Naive thymus-derived CD4-positive, alpha-beta T cell (primary cell): ENCODE measurements around the gene TRPM4. TPM values are rescaled to one million over a fixed set of nuclear protein-coding genes. Genes with fewer than 3 reads are reported as not detected.

ENCODE experiments used
- ATAC-seq: fragments of 150-1000 bp; cut with Tn5 transposase; 2 replicates; pipeline ENCODE4 v1.10.0; 2021; ENCODE audit warnings: mild to moderate bottlenecking, moderate library complexity
- CTCF ChIA-PET: fragments of 350-600 bp; sonication (Branson Sonifier 250); formaldehyde crosslinking; loops from one replicate; lab custom pipeline; 2021; ENCODE audit warnings: antibody characterized with exemption; lab: Charles Lee
- POLR2A ChIA-PET: fragments of 350-600 bp; sonication (Branson Sonifier 250); formaldehyde crosslinking; loops from one replicate; lab custom pipeline; 2021; ENCODE audit warnings: antibody characterized with exemption, inconsistent platforms; lab: Charles Lee
- DNase-seq, 9 donors: peaks; one replicate each; pipeline versions ENCODE4 v3.0.0 to v3.0.0-alpha.2; 2020 to 2022; ENCODE audit warnings: mixed read lengths in 1 of 9
- H3K27ac ChIP-seq: one replicate; pipeline ENCODE4 v1.7.0; 2013; ENCODE audit warnings: mild to moderate bottlenecking, low read depth, low read length, moderate library complexity
- H3K27me3 ChIP-seq, 2 donors: one replicate each; pipeline ENCODE4 v1.7.0; 2013; ENCODE audit warnings: low read length in 2 of 2, mild to moderate bottlenecking in 2 of 2, moderate library complexity in 2 of 2; ENCODE audit not compliant: control insufficient read depth in 2 of 2, insufficient read depth in 2 of 2
- H3K36me3 ChIP-seq, 3 experiments: 1 replicate in 2 of 3; 2 replicates in 1 of 3; pipeline ENCODE4 v1.7.0; 2013; ENCODE audit warnings: low read length in 3 of 3, mild to moderate bottlenecking in 3 of 3, moderate library complexity in 1 of 3; ENCODE audit not compliant: insufficient read depth in 3 of 3, control insufficient read depth in 2 of 3
- H3K4me1 ChIP-seq, 2 donors: one replicate each; pipeline ENCODE4 v1.7.0; 2013; ENCODE audit warnings: low read length in 2 of 2, mild to moderate bottlenecking in 2 of 2, moderate library complexity in 1 of 2; ENCODE audit not compliant: control insufficient read depth in 2 of 2, insufficient read depth in 2 of 2
- H3K4me3 ChIP-seq: 2 replicates; pipeline ENCODE4 v1.7.0; 2013; ENCODE audit warnings: mild to moderate bottlenecking, low read length
- H3K9me3 ChIP-seq, 3 experiments: 1 replicate in 2 of 3; 2 replicates in 1 of 3; pipeline ENCODE4 v1.7.0; 2013; ENCODE audit warnings: low read length in 3 of 3; ENCODE audit not compliant: control insufficient read depth in 2 of 3
- H3K27ac Mint-ChIP-seq, 9 donors: one replicate each; pipeline ENCODE4 v1.8.0; 2020 to 2022; ENCODE audit warnings: mixed read lengths in 9 of 9, mild to moderate bottlenecking in 8 of 9, moderate library complexity in 5 of 9, inconsistent platforms in 2 of 9
- H3K27me3 Mint-ChIP-seq, 5 donors: one replicate each; pipeline ENCODE4 v1.8.0; 2021 to 2022; ENCODE audit warnings: mixed read lengths in 5 of 5, mild to moderate bottlenecking in 1 of 5
- H3K36me3 Mint-ChIP-seq, 5 donors: one replicate each; pipeline ENCODE4 v1.8.0; 2020 to 2022; ENCODE audit warnings: mixed read lengths in 5 of 5, mild to moderate bottlenecking in 3 of 5, inconsistent platforms in 1 of 5
- H3K4me1 Mint-ChIP-seq, 7 donors: one replicate each; pipeline ENCODE4 v1.8.0; 2020 to 2022; ENCODE audit warnings: mixed read lengths in 7 of 7, mild to moderate bottlenecking in 3 of 7, inconsistent platforms in 1 of 7
- H3K4me3 Mint-ChIP-seq, 10 donors: one replicate each; pipeline ENCODE4 v1.8.0; 2020 to 2022; ENCODE audit warnings: mild to moderate bottlenecking in 10 of 10, mixed read lengths in 10 of 10, moderate library complexity in 6 of 10, inconsistent platforms in 2 of 10
- H3K9me3 Mint-ChIP-seq, 11 donors: one replicate each; pipeline ENCODE4 v1.8.0; 2020 to 2022; ENCODE audit warnings: mixed read lengths in 11 of 11, mild to moderate bottlenecking in 4 of 11, inconsistent platforms in 1 of 11, moderate library complexity in 1 of 11
- intact Hi-C, 2 donors: fragments of 100-400 bp; cut with micrococcal nuclease; formaldehyde crosslinking; loops; one replicate each; pipeline ENCODE4 v1.15.1; 2023
- polyA plus RNA-seq, 2 donors: library from polyadenylated mRNA; unstranded; fragments of 300-500 nt; fragmentation: Illumina TruSeq; gene quantifications; one replicate each; pipeline ENCODE4 v1.2.3, GENCODE V29; 2021
- total RNA-seq, 6 experiments: library from RNA in 5 of 6; stranded (reverse) in 5 of 6; gene quantifications; 1 replicate in 5 of 6; 2 replicates in 1 of 6; pipeline ENCODE4 v1.2.3 and lab custom pipeline; 2021 to 2026

Gene TRPM4
- total and polyA plus RNA-seq, 7 experiments from 2014 or later: 0.13 to 3.2 (median 0.85) TPM; not detected in 2

GRCh38 chr19:49224879-49225278 lies 67.3 kb downstream of the TRPM4 start:
- H3K27ac ChIP-seq: no peak overlapping the region
- peaks cover 5 to 7% (median 6%) of the 10 kb centered on the region in 7 donors for H3K4me1 Mint-ChIP-seq
- H3K36me3 Mint-ChIP-seq: no peaks in the 10 kb centered on the region
- DNase-seq: peak in 3 of 9 donors; percentile 15 to 33 (median 24)
- ATAC-seq: peak; percentile 56
- peaks cover 0 to 7% (median 0%) of the 10 kb centered on the region in 11 donors for H3K9me3 Mint-ChIP-seq
- intact Hi-C loops: loop anchor here in 1 of 2 donors (10.0 kb wide), 1 partner anchor 220 kb away; the partner anchor contains the start of gene SLC17A7
- no peak overlapping the region for H3K4me3 Mint-ChIP-seq
- H3K4me3 ChIP-seq: no peak overlapping the region
- H3K27ac Mint-ChIP-seq: no peak overlapping the region
- peaks cover 0 to 4% (median 0%) of the 10 kb centered on the region in 3 experiments for H3K9me3 ChIP-seq
- H3K27me3 Mint-ChIP-seq: peaks cover 2 to 6% (median 4%) of the 10 kb centered on the region in 5 donors
- ChIA-PET CTCF (interaction anchor here (0.7 to 1.6 kb wide), 5 partner anchors 22 to 454 kb away, joined by 3 to 7 read pairs (median 4); no protein-coding TSS in a partner anchor), POLR2A (interaction anchor here (0.7 kb wide), 1 partner anchor 429 kb away, joined by 3 read pairs; no protein-coding TSS in a partner anchor)
- peaks cover 4 to 9% of the 10 kb centered on the region in 2 donors for H3K4me1 ChIP-seq
- H3K36me3 ChIP-seq: no peaks in the 10 kb centered on the region
- H3K27me3 ChIP-seq: no peaks in the 10 kb centered on the region

GRCh38 chr19:49229416-49229815 lies 71.8 kb downstream of the TRPM4 start:
- POLR2A ChIA-PET: no interaction called here
- H3K36me3 Mint-ChIP-seq: peaks cover 0 to 6% (median 0%) of the 10 kb centered on the region in 5 donors
- DNase-seq (no peak), ATAC-seq (no peak)
- intact Hi-C loops: loop anchor here in 1 of 2 donors (10.0 kb wide), 1 partner anchor 215 kb away; the partner anchor contains the start of gene SLC17A7
- no peak overlapping the region for H3K27ac Mint-ChIP-seq
- CTCF ChIA-PET: interaction anchor here (0.6 kb wide), 1 partner anchor 488 kb away, joined by 6 read pairs; no protein-coding TSS in a partner anchor
- no peak overlapping the region for H3K27ac ChIP-seq
- no peak overlapping the region for H3K4me3 Mint-ChIP-seq
- no peaks in the 10 kb centered on the region for H3K36me3 ChIP-seq
- H3K4me1 Mint-ChIP-seq: peaks cover 6 to 18% (median 16%) of the 10 kb centered on the region in 7 donors
- H3K4me1 ChIP-seq: peaks cover 9 to 11% of the 10 kb centered on the region in 2 donors
- no peaks in the 10 kb centered on the region for H3K27me3 ChIP-seq
- H3K4me3 ChIP-seq: no peak overlapping the region
- H3K27me3 Mint-ChIP-seq: peaks cover 1 to 5% (median 4%) of the 10 kb centered on the region in 5 donors
- H3K9me3 Mint-ChIP-seq: peaks cover 0 to 4% (median 0%) of the 10 kb centered on the region in 11 donors
- H3K9me3 ChIP-seq: peaks cover 0 to 4% (median 0%) of the 10 kb centered on the region in 3 experiments

GRCh38 chr19:49231389-49231788 lies 73.8 kb downstream of the TRPM4 start:
- no peak for ATAC-seq
- CTCF ChIA-PET: no interaction called here
- intact Hi-C loops: no loop called here

GRCh38 chr19:49231804-49232203 lies 74.2 kb downstream of the TRPM4 start:
- Histone ChIP-seq H3K9me3 (peaks cover 0 to 4% (median 0%) of the 10 kb centered on the region in 3 experiments), H3K4me1 (peaks cover 0 to 7% of the 10 kb centered on the region in 2 donors), H3K27ac (no peak overlapping the region), H3K4me3 (no peak overlapping the region), H3K36me3 (no peaks in the 10 kb centered on the region), H3K27me3 (no peaks in the 10 kb centered on the region)
- CTCF ChIA-PET: interaction anchor here (0.7 kb wide), 1 partner anchor 11 kb away, joined by 3 read pairs; no protein-coding TSS in a partner anchor
- ATAC-seq: no peak
- no peak for DNase-seq
- Mint-ChIP-seq H3K27ac (peak overlapping the region in 2 of 9 donors; percentile 35 to 39), H3K27me3 (peaks cover 0 to 7% (median 2%) of the 10 kb centered on the region in 5 donors), H3K9me3 (peaks cover 0 to 4% (median 0%) of the 10 kb centered on the region in 11 donors), H3K4me3 (no peak overlapping the region), H3K36me3 (peaks cover 0 to 6% (median 0%) of the 10 kb centered on the region in 5 donors), H3K4me1 (peaks cover 0 to 13% (median 8%) of the 10 kb centered on the region in 7 donors)
- POLR2A ChIA-PET: no interaction called here
- intact Hi-C loops: no loop called here

More at GRCh38 chr19:49231389-49231788, 73.8 kb downstream of the TRPM4 start:
- Mint-ChIP-seq H3K36me3 (peaks cover 0 to 6% (median 0%) of the 10 kb centered on the region in 5 donors), H3K9me3 (peaks cover 0 to 4% (median 0%) of the 10 kb centered on the region in 11 donors), H3K27ac (peak overlapping the region in 2 of 9 donors; percentile 35 to 39), H3K27me3 (peaks cover 0 to 7% (median 0%) of the 10 kb centered on the region in 5 donors), H3K4me3 (no peak overlapping the region), H3K4me1 (peaks cover 0 to 13% (median 8%) of the 10 kb centered on the region in 7 donors)
- H3K9me3 ChIP-seq: peaks cover 0 to 4% (median 0%) of the 10 kb centered on the region in 3 experiments
- no peak overlapping the region for H3K4me3 ChIP-seq
- no peaks in the 10 kb centered on the region for H3K36me3 ChIP-seq
- no peaks in the 10 kb centered on the region for H3K27me3 ChIP-seq
- POLR2A ChIA-PET: no interaction called here
- peaks cover 2 to 9% of the 10 kb centered on the region in 2 donors for H3K4me1 ChIP-seq
- no peak for DNase-seq
- H3K27ac ChIP-seq: no peak overlapping the region

GRCh38 chr19:49233163-49233562 lies 75.6 kb downstream of the TRPM4 start:
- CTCF ChIA-PET: no interaction called here

GRCh38 chr19:49241769-49242168 lies 84.2 kb downstream of the TRPM4 start:
- no peaks in the 10 kb centered on the region for H3K4me1 ChIP-seq
- H3K27ac Mint-ChIP-seq: peak overlapping the region in 1 of 9 donors; percentile 9
- ATAC-seq (no peak), DNase-seq (no peak)
- H3K36me3 Mint-ChIP-seq: no peaks in the 10 kb centered on the region
- peaks cover 0 to 4% (median 0%) of the 10 kb centered on the region in 11 donors for H3K9me3 Mint-ChIP-seq
- POLR2A ChIA-PET: no interaction called here
- CTCF ChIA-PET: interaction anchor here (0.7 kb wide), 1 partner anchor 71 kb away, joined by 3 read pairs; no protein-coding TSS in a partner anchor
- H3K4me3 Mint-ChIP-seq: no peak overlapping the region
- no peaks in the 10 kb centered on the region for H3K9me3 ChIP-seq
- H3K27me3 ChIP-seq: no peaks in the 10 kb centered on the region
- no peak overlapping the region for H3K27ac ChIP-seq
- intact Hi-C loops: no loop called here
- peaks cover 0 to 13% (median 3%) of the 10 kb centered on the region in 5 donors for H3K27me3 Mint-ChIP-seq
- H3K36me3 ChIP-seq: no peaks in the 10 kb centered on the region
- H3K4me3 ChIP-seq: no peak overlapping the region
- no peaks in the 10 kb centered on the region for H3K4me1 Mint-ChIP-seq

More at GRCh38 chr19:49233163-49233562, 75.6 kb downstream of the TRPM4 start:
- Mint-ChIP-seq H3K27ac (peak overlapping the region in 1 of 9 donors; percentile 60), H3K9me3 (peaks cover 0 to 4% (median 0%) of the 10 kb centered on the region in 11 donors), H3K27me3 (peaks cover 0 to 7% (median 6%) of the 10 kb centered on the region in 5 donors), H3K4me3 (no peak overlapping the region), H3K4me1 (peaks cover 0 to 13% (median 8%) of the 10 kb centered on the region in 7 donors), H3K36me3 (peaks cover 0 to 6% (median 0%) of the 10 kb centered on the region in 5 donors)
- Histone ChIP-seq H3K36me3 (no peaks in the 10 kb centered on the region), H3K4me1 (peaks cover 0 to 7% of the 10 kb centered on the region in 2 donors), H3K9me3 (peaks cover 0 to 4% (median 0%) of the 10 kb centered on the region in 3 experiments), H3K4me3 (no peak overlapping the region), H3K27ac (no peak overlapping the region), H3K27me3 (no peaks in the 10 kb centered on the region)
- intact Hi-C loops: no loop called here
- POLR2A ChIA-PET: no interaction called here
- ATAC-seq (no peak), DNase-seq (no peak)
